ENCODE measurements around the gene FFAR4.
"Not testable (repeated sequence)": the region's sequence is repeated elsewhere in the genome, so short reads cannot be mapped to it uniquely, and the experiment has no call there.

FFAR4 gene

GRCh38 chr10:93566435-93567276 lies at the start of gene FFAR4:
TSS of gene FFAR4 (plus strand) at chr10:93566665. CDS start at chr10:93566721, 56 bp downstream.
- no peak for DNase-seq (ENCODE audit: low spot score)

DNA sequence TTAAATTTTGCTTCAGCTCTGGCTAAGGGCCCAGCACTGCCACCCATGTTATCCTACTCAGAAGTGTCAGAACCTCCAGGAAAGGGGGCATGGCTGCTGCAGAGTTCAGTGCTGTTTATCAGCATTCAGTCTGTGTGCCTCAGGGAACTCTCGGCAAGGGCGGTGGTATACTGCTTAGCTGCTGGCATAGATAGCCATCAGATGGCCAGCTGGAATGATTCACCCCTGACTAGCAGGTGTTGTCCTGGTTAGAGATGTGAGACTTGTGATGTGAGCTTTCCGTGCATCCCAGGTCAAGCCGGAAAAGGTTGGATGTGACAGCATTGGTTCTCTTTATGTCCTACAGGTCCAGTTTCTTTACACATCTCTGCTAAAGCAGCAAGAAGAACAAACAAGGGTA lies 47.9 kb upstream of the FFAR4 start:
- no peak for DNase-seq (ENCODE audit: low spot score)

DNA sequence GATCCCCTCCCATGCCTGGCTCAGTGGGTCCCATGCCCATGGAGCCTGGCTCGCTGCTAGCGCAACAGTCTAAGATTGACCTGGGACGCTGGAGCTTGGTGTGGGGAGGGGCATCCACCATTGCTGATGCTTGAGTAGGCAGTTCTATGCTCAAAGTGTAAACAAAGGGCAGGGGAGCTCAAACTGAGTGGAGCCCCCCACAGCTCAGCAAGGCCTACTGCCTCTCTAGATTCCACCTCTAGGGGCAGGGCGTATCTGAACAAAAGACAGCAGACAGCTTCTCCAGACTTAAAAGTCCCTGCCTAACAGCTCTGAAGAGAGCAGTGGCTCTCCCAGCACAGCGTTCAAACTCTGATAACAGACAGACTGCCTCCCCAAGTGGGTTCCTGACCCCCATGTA lies 31.2 kb upstream of the FFAR4 start:
- DNase-seq (ENCODE audit: low spot score): no peak

DNA sequence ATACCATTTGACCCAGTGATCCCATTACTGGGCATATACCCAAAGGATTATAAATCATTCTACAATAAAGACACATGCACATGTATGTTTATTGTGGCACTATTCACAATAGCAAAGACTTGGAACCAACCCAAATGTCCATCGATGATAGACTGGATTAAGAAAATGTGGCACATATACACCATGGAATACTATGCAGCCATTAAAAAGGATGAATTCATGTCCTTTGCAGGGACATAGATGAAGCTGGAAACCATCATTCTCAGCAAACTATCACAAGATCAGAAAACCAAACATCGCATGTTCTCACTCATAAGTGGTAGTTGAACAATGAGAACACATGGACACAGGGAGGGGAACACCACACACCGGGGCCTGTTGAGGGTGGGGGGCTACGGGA lies 25.6 kb upstream of the FFAR4 start:
- not testable (repeated sequence) for DNase-seq (ENCODE audit: low spot score)

DNA sequence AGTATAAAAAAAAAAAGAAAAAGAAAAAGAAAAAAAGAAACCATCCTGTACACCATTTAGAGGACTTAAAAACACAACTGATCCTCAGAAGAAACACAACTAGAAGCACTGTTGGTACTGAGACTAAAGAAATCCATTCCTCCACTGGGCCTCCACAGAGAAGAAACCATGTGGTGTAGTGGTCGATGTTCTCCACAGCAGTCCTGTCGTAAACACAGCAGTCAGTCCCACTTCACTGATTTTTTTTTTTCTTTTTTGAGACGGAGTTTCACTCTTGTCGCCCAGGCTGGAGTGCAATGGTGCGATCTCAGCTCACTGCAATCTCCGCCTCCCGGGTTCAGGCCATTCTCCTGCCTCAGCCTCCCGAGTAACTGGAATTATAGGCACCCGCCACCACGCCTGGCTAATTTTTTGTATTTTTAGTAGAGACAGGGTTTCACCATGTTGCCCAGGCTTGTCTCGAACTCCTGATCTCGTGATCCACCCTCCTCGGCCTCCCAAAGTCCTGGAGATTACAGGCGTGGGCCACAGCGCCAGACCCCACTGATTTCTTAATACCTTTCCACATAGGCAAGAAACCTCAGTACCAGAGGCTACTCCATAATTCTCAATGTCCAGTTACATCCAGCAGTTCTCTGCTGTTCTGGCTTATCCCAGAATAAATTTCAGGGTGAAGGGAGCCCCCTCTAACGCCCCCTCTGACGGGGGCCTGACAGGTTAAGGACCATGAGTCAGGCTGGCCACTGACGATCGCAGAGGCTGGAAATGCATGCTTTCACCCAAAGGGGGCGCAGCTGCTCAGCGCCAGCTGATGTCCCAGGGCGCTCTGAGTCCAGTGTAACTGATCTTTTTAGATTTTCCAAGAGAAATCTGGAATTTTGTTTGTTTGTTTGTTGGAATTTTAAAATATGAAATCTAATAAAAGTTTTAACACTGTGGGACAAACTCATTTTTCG lies 24.8 kb upstream of the FFAR4 start:
- no peak for DNase-seq (ENCODE audit: low spot score)

DNA sequence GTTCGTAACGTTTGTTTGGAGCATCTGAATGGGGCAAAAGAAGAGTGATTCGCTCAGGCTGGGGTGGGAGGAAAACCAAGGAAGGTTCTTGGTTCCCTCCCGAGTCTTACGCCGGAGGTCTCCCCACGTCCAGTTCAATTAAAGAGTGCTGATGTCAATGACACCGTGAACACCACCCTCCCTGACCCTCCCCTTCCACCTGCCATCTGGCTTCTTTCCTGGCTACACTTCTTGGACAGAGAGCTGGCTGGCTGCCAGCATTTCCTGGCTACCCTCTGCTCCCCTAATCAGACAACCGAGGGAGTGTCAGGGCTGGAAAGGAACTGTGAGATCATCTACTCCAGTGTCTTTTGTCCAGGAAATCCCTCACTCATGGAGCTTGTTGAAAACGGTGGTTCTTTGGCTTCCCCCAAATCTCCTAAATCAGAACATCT lies 24.1 kb upstream of the FFAR4 start:
- DNase-seq (ENCODE audit: low spot score): peak; percentile 76

DNA sequence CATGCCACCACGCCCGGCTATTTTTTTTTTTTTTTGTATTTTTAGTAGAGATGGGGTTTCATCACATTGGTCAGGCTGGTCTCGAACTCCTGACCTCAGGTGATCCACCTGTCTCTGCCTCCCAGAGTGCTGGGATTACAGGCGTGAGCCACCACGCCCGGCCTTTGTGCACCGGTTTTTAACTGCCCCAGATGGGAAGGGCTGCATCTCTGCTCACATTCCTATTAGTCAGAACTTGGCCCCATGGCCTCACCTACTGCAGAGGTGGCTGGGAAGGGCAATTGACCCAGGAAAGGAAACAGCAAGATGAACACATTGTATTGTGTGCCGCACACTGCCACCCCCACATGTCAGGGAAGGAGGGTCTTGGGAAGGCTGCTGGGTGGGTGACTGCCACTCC lies 19.5 kb upstream of the FFAR4 start:
- not testable (repeated sequence) for DNase-seq (ENCODE audit: low spot score)

- DNase-seq (ENCODE audit: low spot score): no peak
Measured at GRCh38 chr10:93547522-93547921, 18.9 kb upstream of the FFAR4 start.

- DNase-seq (ENCODE audit: low spot score): no peak
Measured at GRCh38 chr10:93548376-93549071, 17.9 kb upstream of the FFAR4 start.

DNA sequence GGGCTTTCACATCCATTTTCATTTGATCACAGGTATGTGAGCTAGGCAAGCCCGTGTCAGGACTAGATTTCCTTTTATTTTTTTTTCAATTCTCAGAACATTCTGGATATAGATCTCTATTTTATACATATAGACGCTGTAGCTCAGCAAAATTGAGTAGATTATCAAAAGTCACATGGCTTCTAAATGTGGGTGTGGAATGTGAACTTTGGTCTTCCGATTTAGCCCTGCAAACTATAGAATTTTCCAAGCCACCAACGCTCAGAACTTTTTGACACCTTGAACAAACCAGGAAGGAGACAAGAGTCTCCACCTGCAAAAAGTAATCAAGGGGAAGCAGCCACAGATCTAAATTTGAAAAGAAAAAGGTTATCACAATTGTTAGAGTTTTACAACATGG lies 15.9 kb upstream of the FFAR4 start:
- no peak for DNase-seq (ENCODE audit: low spot score)

DNA sequence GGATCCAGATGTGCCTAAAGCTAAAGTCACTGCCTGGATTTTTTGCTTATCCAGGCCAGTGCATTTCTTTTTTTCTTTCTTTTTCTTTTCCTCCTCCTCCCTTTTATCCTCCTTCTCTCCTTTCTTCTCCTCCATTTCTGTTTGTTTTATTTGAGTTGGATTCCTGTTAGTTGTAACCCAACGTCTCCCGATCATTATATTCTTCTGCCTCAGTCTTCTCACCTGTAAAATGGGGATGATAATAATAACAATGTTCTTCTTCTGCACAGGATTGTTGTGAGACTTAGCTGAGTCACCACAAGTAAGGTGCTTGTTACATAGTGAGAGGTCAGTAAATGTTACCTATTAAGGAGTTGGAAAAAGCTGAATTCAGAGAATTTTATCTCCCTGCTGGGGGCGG lies 13.7 kb upstream of the FFAR4 start:
- DNase-seq (ENCODE audit: low spot score): no peak

- no peak for DNase-seq (ENCODE audit: low spot score)
Measured at GRCh38 chr10:93553482-93554315, 12.8 kb upstream of the FFAR4 start.

DNA sequence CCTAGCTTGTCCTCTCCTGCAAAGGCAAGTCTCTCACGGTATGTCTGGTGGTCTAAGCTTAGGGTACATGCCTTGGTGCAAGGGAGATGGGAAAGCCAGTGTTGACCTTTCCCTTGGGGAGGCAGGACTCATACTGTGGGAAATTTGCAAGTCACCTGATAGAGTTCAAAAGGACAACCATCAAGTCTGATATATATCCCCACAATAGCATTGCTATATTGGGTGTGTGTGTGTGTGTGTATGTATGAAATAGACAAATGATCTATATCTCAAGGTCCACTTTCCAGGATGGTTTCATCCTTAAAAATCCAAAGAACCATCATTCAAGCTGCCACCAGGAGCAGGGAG lies 12.2 kb upstream of the FFAR4 start:
- DNase-seq (ENCODE audit: low spot score): no peak

DNA sequence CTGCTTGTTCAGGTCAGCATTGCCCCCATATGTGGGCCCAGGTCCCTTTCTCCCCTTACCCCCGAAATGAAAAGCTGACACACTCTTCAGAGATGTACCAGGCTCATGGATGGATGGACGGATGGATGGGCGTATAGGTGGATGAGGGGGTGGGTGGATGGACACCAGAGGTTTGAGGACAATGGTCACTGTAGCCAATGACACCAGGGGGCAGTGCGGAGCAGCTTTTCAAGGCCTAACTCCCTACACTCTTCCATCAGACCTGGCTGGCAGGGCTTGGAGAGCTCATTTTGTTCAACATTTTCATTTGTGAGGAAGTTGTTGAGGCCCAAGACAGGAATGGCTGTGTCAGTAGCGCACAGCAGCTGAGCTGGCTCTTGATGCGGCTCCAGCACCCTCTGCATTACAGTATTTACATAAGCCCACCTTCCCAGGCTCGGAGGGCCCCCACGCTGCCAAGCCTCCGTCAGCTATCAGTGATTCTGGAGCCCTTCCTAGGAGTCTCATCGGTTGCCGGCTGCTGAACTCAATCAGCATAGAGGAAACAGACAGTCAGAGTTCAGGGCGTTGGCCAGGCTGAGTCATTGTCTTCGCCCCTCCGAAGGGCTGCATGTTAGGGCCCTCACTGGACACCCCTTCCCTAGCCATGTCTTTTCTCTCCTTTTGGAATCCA lies 11.6 kb upstream of the FFAR4 start:
- no peak for DNase-seq (ENCODE audit: low spot score)

GRCh38 chr10:93559490-93559889 lies 7.0 kb upstream of the FFAR4 start:
- DNase-seq (ENCODE audit: low spot score): no peak

DNA sequence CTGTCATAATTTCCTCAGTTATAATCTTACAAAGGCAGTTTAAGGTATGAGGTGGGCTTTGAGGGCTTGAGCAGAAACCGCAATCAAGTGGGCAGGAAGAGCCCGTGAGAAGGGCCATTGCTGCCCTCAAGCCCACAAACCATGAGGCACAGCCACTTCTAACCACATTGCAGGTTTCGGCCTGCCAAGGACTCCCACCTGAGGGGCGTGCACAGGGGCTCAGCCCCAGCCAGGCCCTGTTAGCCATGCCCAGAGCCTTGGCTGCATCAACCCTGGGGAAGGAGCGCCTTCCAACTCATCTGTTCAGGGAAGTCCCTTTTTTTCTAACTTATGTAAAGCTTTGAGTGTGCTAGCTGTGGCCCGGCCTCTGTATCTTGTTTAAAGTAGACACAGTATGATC lies 5.9 kb upstream of the FFAR4 start:
- no peak for DNase-seq (ENCODE audit: low spot score)

DNA sequence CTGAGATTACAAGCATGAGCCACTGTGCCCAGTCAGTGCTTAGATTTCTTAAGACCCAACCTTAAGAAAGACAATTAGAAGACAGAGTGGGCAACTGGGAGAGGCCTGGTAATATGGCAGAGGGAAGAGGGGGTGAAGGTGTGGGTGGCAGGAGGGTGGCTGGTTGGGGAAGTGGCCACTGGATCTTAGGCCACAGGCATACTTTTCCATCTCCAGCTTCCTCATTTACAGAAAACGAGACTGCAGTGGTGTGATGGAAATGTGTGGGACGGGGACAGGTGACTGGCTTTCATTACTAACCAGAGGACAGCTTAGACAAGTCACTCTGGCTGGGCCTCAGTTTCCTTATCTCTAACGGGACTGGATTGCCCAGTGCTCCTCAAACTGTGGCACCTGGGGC lies 1.0 kb upstream of the FFAR4 start:
- no peak for DNase-seq (ENCODE audit: low spot score)

- DNase-seq (ENCODE audit: low spot score): no peak
Measured at GRCh38 chr10:93567277-93568104, 1.0 kb downstream of the FFAR4 start.

- DNase-seq (ENCODE audit: low spot score): no peak
Measured at GRCh38 chr10:93568105-93568390, 1.6 kb downstream of the FFAR4 start.

DNA sequence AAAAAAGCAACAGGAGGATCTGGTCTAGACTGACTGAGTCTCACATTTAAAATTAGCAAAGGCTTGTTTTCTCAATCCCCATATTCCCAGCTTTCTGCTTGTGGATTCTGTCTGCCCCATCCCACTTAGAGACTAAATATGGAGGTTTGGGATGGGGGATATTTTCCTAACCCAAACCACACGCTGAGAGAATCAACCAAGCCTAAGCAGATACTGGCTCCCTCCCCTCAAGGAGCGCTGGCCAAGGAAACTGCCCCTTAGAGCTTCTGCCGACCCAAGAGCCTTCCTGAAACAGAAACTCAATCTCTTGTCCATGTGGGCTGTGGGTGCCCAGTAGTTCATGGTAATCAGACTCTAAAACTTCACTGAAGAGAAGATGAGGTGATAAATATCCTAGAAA lies 3.9 kb downstream of the FFAR4 start:
- no peak for DNase-seq (ENCODE audit: low spot score)

Measured in left forelimb (tissue), 1 donor.